H1 (cell line): ENCODE results near the gene FGF1. TPM values are rescaled to one million over a fixed set of nuclear protein-coding genes. Genes with fewer than 3 reads are reported as not detected.

Experiments
- CTCF ChIA-PET: fragments of 300-600 bp; sonication (Branson Sonifier 250); formaldehyde crosslinking; loops from one replicate; lab custom pipeline; 2021; ENCODE audit not compliant: partially characterized antibody; lab: Charles Lee
- POLR2A ChIA-PET: fragments of 300-600 bp; sonication (Branson Sonifier 250); formaldehyde crosslinking; loops from one replicate; lab custom pipeline; 2021; ENCODE audit warnings: inconsistent platforms; ENCODE audit not compliant: partially characterized antibody; lab: Charles Lee
- DNase-seq, 2 experiments: peaks; one replicate each; pipeline versions ENCODE4 v3.0.0 to v3.0.0-alpha.2; 2010 to 2022; ENCODE audit warnings: low spot score in 2 of 2, low read depth in 1 of 2, mixed read lengths in 1 of 2
- FAIRE-seq: peaks from 2 replicates; lab custom pipeline; 2011; peaks lifted over from hg19 to GRCh38; lab: Jason Lieb, UNC
- H2AFZ ChIP-seq: 2 replicates; pipeline ENCODE4 v1.8.1; 2012; ENCODE audit warnings: low read length, inconsistent platforms
- H2AK5ac ChIP-seq: 2 replicates; pipeline ENCODE4 v1.6.1; 2013; ENCODE audit warnings: low read depth, low read length
- H2BK120ac ChIP-seq: replicated peaks from 2 replicates; pipeline ENCODE3; 2013; ENCODE audit warnings: low read depth, low read length, inconsistent platforms
- H2BK12ac ChIP-seq: 2 replicates; pipeline ENCODE4 v1.6.1; 2013; ENCODE audit warnings: low read depth, low read length
- H2BK15ac ChIP-seq: 2 replicates; pipeline ENCODE4 v1.6.1; 2013; ENCODE audit warnings: low read length
- H2BK20ac ChIP-seq: 2 replicates; pipeline ENCODE4 v1.6.1; 2013; ENCODE audit warnings: low read length
- H2BK5ac ChIP-seq: 2 replicates; pipeline ENCODE4 v1.6.1; 2013; ENCODE audit warnings: low read depth, low read length
- H3K14ac ChIP-seq: 2 replicates; pipeline ENCODE4 v1.6.1; 2013; ENCODE audit warnings: inconsistent platforms; ENCODE audit not compliant: insufficient read length
- H3K18ac ChIP-seq: 2 replicates; pipeline ENCODE4 v1.6.1; 2013; ENCODE audit warnings: low read length; ENCODE audit errors: extremely low read depth
- H3K23ac ChIP-seq: 2 replicates; pipeline ENCODE4 v1.6.1; 2013; ENCODE audit warnings: inconsistent platforms; ENCODE audit not compliant: insufficient read length
- H3K23me2 ChIP-seq: 2 replicates; pipeline ENCODE4 v1.6.1; 2013; ENCODE audit warnings: low read depth, low read length
- H3K27ac ChIP-seq: 2 replicates; pipeline ENCODE4 v1.6.1; 2011; ENCODE audit warnings: low read depth, low read length, inconsistent platforms
- H3K27me3 ChIP-seq, 4 experiments: replicated peaks in 1 of 4; 1 replicate in 1 of 4; 2 replicates in 3 of 4; pipeline versions ENCODE4 v1.6.1 to v1.8.1; 2011 to 2013; ENCODE audit warnings: low read length in 3 of 4, mild to moderate bottlenecking in 3 of 4, inconsistent platforms in 2 of 4, mixed read lengths in 2 of 4, moderate library complexity in 1 of 4; ENCODE audit not compliant: control insufficient read depth in 3 of 4, insufficient read depth in 3 of 4; ENCODE audit errors: extremely low read depth in 1 of 4
- H3K36me3 ChIP-seq, 4 experiments: 2 replicates each; pipeline versions ENCODE4 v1.6.1 to v1.8.1; 2011 to 2013; ENCODE audit warnings: mild to moderate bottlenecking in 4 of 4, low read length in 3 of 4, moderate library complexity in 2 of 4, control low read depth in 1 of 4, inconsistent platforms in 1 of 4; ENCODE audit not compliant: insufficient read depth in 4 of 4, control insufficient read depth in 2 of 4
- H3K4ac ChIP-seq: replicated peaks from 2 replicates; pipeline ENCODE3; 2013; ENCODE audit warnings: low read length, low read depth, mixed read lengths, inconsistent platforms; ENCODE audit not compliant: insufficient read length
- H3K4me1 ChIP-seq, 4 experiments: replicated peaks in 1 of 4; 1 replicate in 1 of 4; 2 replicates in 3 of 4; pipeline versions ENCODE4 v1.6.1 to v1.8.1; 2011 to 2013; ENCODE audit warnings: low read length in 3 of 4, inconsistent platforms in 2 of 4, mixed read lengths in 1 of 4; ENCODE audit not compliant: insufficient read depth in 4 of 4, control insufficient read depth in 3 of 4
- H3K4me2 ChIP-seq, 2 experiments: 2 replicates each; pipeline versions ENCODE4 v1.6.1 to v1.8.1; 2011 to 2013; ENCODE audit warnings: low read depth in 2 of 2, low read length in 2 of 2, control low read depth in 1 of 2, inconsistent platforms in 1 of 2, mild to moderate bottlenecking in 1 of 2; ENCODE audit not compliant: insufficient read depth in 1 of 2
- H3K4me3 ChIP-seq, 4 experiments: fragments of 200-600, 300-600 bp in 1 of 4; sonication (generic), shearing (Covaris generic), sonication (Bioruptor Twin) in 1 of 4; 2 replicates each; pipeline versions ENCODE4 v1.5.1 to v1.8.1; 2011 to 2016; ENCODE audit warnings: low read length in 4 of 4, low read depth in 3 of 4, control low read depth in 2 of 4, inconsistent platforms in 2 of 4, mild to moderate bottlenecking in 2 of 4, mixed read lengths in 1 of 4, moderate library complexity in 1 of 4; ENCODE audit not compliant: insufficient read depth in 2 of 4; ENCODE audit errors: extremely low read depth in 1 of 4
- H3K56ac ChIP-seq: replicated peaks from 2 replicates; pipeline ENCODE3; 2013; ENCODE audit warnings: low read depth, mild to moderate bottlenecking, mixed read lengths, low read length, inconsistent platforms; ENCODE audit not compliant: insufficient read length
- H3K79me1 ChIP-seq: 2 replicates; pipeline ENCODE4 v1.6.1; 2013; ENCODE audit warnings: low read depth, low read length, control low read depth
- H3K79me2 ChIP-seq, 2 experiments: 2 replicates each; pipeline versions ENCODE4 v1.6.1 to v1.8.1; 2012 to 2013; ENCODE audit warnings: low read length in 2 of 2, mild to moderate bottlenecking in 2 of 2, inconsistent platforms in 1 of 2; ENCODE audit not compliant: insufficient read depth in 2 of 2, control insufficient read depth in 1 of 2
- H3K9ac ChIP-seq, 4 experiments: replicated peaks in 1 of 4; 1 replicate in 1 of 4; 2 replicates in 3 of 4; pipeline versions ENCODE4 v1.6.1 to v1.8.1; 2011 to 2013; ENCODE audit warnings: low read depth in 3 of 4, low read length in 3 of 4, control low read depth in 2 of 4, mild to moderate bottlenecking in 2 of 4, moderate library complexity in 2 of 4, inconsistent platforms in 1 of 4; ENCODE audit errors: extremely low read depth in 1 of 4
- H3K9me3 ChIP-seq, 2 experiments: 2 replicates each; pipeline versions ENCODE4 v1.6.1 to v1.8.1; 2012 to 2013; ENCODE audit warnings: mild to moderate bottlenecking in 2 of 2, moderate library complexity in 2 of 2, control low read depth in 1 of 2, inconsistent platforms in 1 of 2, low read depth in 1 of 2, low read length in 1 of 2, mixed read lengths in 1 of 2; ENCODE audit not compliant: insufficient read depth in 2 of 2
- H4K20me1 ChIP-seq, 2 experiments: replicated peaks in 1 of 2; 2 replicates each; pipeline versions ENCODE3 to v1.8.1; 2011 to 2013; ENCODE audit warnings: inconsistent platforms in 2 of 2, low read length in 2 of 2, mild to moderate bottlenecking in 1 of 2; ENCODE audit not compliant: insufficient read depth in 2 of 2, control insufficient read depth in 1 of 2
- H4K5ac ChIP-seq: 2 replicates; pipeline ENCODE4 v1.6.1; 2013; ENCODE audit warnings: low read length, low read depth, mixed read lengths, inconsistent platforms; ENCODE audit not compliant: insufficient read length
- H4K8ac ChIP-seq: 2 replicates; pipeline ENCODE4 v1.8.0; 2013; ENCODE audit warnings: mild to moderate bottlenecking, moderate library complexity, low read length, inconsistent platforms; ENCODE audit not compliant: insufficient read depth; ENCODE audit errors: extremely low read depth
- H4K91ac ChIP-seq: replicated peaks from 2 replicates; pipeline ENCODE3; 2013; ENCODE audit warnings: low read length, mixed read lengths, inconsistent platforms; ENCODE audit not compliant: insufficient read length
- KDM4A ChIP-seq: IDR thresholded peaks from one replicate; pipeline ENCODE4 v1.7.1; 2012; ENCODE audit warnings: low read depth, mild to moderate bottlenecking, moderate library complexity, low read length, inconsistent platforms; ENCODE audit not compliant: severe bottlenecking
- WGBS, 2 experiments: shearing (Covaris generic) in 1 of 2; methylation state at CpG; one replicate each; pipeline versions ENCODE4 v1.1.6 to v1.1.7; 2013 to 2015; ENCODE audit warnings: low lambda C conversion rate in 2 of 2, mixed read lengths in 2 of 2, inconsistent platforms in 1 of 2, low coverage in 1 of 2, missing lambda C conversion rate in 1 of 2; ENCODE audit not compliant: insufficient replicate concordance in 2 of 2, insufficient coverage in 1 of 2, insufficient read length in 1 of 2; ENCODE audit errors: extremely low coverage in 1 of 2, missing lambda C conversion rate in 1 of 2; 5-methylcytosine and 5-hydroxymethylcytosine counted together
- polyA plus RNA-seq, 7 experiments: library from polyadenylated mRNA; depleted of rRNA in 3 of 7; stranded (reverse) in 5 of 7; unstranded in 2 of 7; fragments of >200 nt in 5 of 7; fragments of 200-250 nt in 2 of 7; gene quantifications; 1 replicate in 5 of 7; 2 replicates in 1 of 7; 4 replicates in 1 of 7; pipeline versions ENCODE4 v1.2.1 to v1.2.3, GENCODE V29; 2011 to 2013; ENCODE audit warnings: missing spikeins in 2 of 7, mixed read lengths in 2 of 7
- total RNA-seq: library from RNA; stranded (reverse); fragmentation: NEBNext Ultra II Directional; extraction: Animal tissue kit (Norgen Biotek cat#: 25700); gene quantifications from 2 replicates; pipeline ENCODE4 v1.2.1, GENCODE V29; 2021

The FGF1 gene
- total and polyA plus RNA-seq, 2 of the 8 experiments (the other 6 are each of a cell fraction or from before 2014, with no cell fraction given) = 0.30 to 0.50 TPM

DNA sequence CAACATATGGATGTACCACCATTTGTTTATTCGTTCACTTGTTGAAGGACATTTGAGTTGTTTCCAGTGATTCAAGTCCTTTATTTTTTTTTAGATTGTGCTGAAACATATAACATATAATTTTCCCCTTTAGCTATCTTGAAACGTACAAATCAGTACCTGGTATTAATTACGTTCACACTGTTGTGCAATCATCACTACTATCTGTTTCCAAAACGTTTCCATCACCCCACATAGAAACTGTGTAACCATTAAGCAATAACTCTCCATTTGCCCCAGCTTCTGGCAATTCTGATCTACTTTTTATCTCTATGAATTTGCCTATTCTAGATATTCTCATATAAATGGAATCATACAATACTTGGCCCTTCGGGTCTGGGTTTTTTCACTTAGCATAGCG, 116.0 kb downstream of the FGF1 start:
- no peak overlapping the region for H2AFZ ChIP-seq
- no peak overlapping the region for H3K23ac ChIP-seq
- no peak overlapping the region for H2BK20ac ChIP-seq
- WGBS, 2 experiments = 84% methylated on average over 6 of the region's 6 CpGs; no CpG with 5 or more reads in 1 of the 2 experiments
- H3K4me3 ChIP-seq = no peak overlapping the region
- no peak for FAIRE-seq
- no peaks in the 10 kb centered on the region for H3K27me3 ChIP-seq
- H2AK5ac ChIP-seq = no peak overlapping the region
- H3K4me2 ChIP-seq = no peak overlapping the region
- H3K79me2 ChIP-seq = no peaks in the 10 kb centered on the region
- H3K9me3 ChIP-seq = no peaks in the 10 kb centered on the region
- no peak overlapping the region for H2BK120ac ChIP-seq
- no peak overlapping the region for H3K9ac ChIP-seq
- no peak overlapping the region for H2BK5ac ChIP-seq
- H3K27ac ChIP-seq = no peak overlapping the region
- no peaks in the 10 kb centered on the region for H3K79me1 ChIP-seq
- H3K36me3 ChIP-seq = no peaks in the 10 kb centered on the region
- no peak overlapping the region for H3K14ac ChIP-seq
- no peak overlapping the region for H4K91ac ChIP-seq
- H2BK12ac ChIP-seq = no peak overlapping the region
- no peaks in the 10 kb centered on the region for H3K23me2 ChIP-seq
- H4K5ac ChIP-seq = no peak overlapping the region
- CTCF ChIA-PET = no interaction called here
- H3K56ac ChIP-seq = no peak overlapping the region
- H3K18ac ChIP-seq = no peak overlapping the region
- no peak overlapping the region for H4K8ac ChIP-seq
- no peaks in the 10 kb centered on the region for H4K20me1 ChIP-seq
- no peak for DNase-seq
- POLR2A ChIA-PET = interaction anchor here (1.5 kb wide), 1 partner anchor 245 kb away, joined by 3 read pairs; the partner anchor contains the start of gene SPRY4
- H2BK15ac ChIP-seq = no peak overlapping the region
- no peaks in the 10 kb centered on the region for H3K4me1 ChIP-seq
- no peak overlapping the region for H3K4ac ChIP-seq
- TF ChIP-seq KDM4A = no peak
